GM21390 (cell line): ENCODE results near the gene HMGB2.

Experiments
- ATAC-seq: cut with Tn5 transposase; IDR thresholded peaks from one replicate; pipeline ENCODE4 v1.9.1; 2021; ENCODE audit not compliant: unreplicated experiment

Gene HMGB2

GRCh38 chr4:173334085-173334890, at the start of gene HMGB2:
Gene HMGB2, minus strand, starts transcription at chr4:173334358. Its CDS starts 709 bp downstream, at chr4:173333649.
- peak; percentile 89 for ATAC-seq

GRCh38 chr4:173382349-173382748, 48.2 kb upstream of the HMGB2 start:
- ATAC-seq, result no peak

- ATAC-seq, result no peak
Observed at GRCh38 chr4:173381610-173382009, 47.5 kb upstream of the HMGB2 start.

- ATAC-seq, result no peak
Observed at GRCh38 chr4:173380987-173381386, 46.8 kb upstream of the HMGB2 start.

GRCh38 chr4:173379929-173380328, 45.8 kb upstream of the HMGB2 start:
- ATAC-seq, result no peak

- no peak for ATAC-seq
Observed at GRCh38 chr4:173374588-173374987, 40.4 kb upstream of the HMGB2 start.

GRCh38 chr4:173371292-173372192, 37.4 kb upstream of the HMGB2 start:
- peak; percentile 19 for ATAC-seq

GRCh38 chr4:173370477-173371291, 36.5 kb upstream of the HMGB2 start, which contains the start of gene SAP30:
Gene SAP30, plus strand, starts transcription at chr4:173370954. Its CDS starts 229 bp downstream, at chr4:173371183.
- ATAC-seq, result peak; percentile 68

GRCh38 chr4:173370130-173370476, 35.9 kb upstream of the HMGB2 start:
- no peak for ATAC-seq

GRCh38 chr4:173367946-173368345, 33.8 kb upstream of the HMGB2 start:
- ATAC-seq, result no peak

GRCh38 chr4:173367285-173367684, 33.1 kb upstream of the HMGB2 start:
- peak; percentile 8 for ATAC-seq

GRCh38 chr4:173365359-173365996, 31.3 kb upstream of the HMGB2 start:
- ATAC-seq, result no peak

- ATAC-seq, result no peak
Observed at GRCh38 chr4:173362666-173363065, 28.5 kb upstream of the HMGB2 start.

- no peak for ATAC-seq
Observed at GRCh38 chr4:173360587-173361221, 26.5 kb upstream of the HMGB2 start.

GRCh38 chr4:173357939-173358338, 23.8 kb upstream of the HMGB2 start:
- ATAC-seq, result no peak

GRCh38 chr4:173347467-173347866, 13.3 kb upstream of the HMGB2 start:
- ATAC-seq, result no peak

GRCh38 chr4:173346074-173346473, 11.9 kb upstream of the HMGB2 start:
- no peak for ATAC-seq

- no peak for ATAC-seq
Observed at GRCh38 chr4:173345648-173346047, 11.5 kb upstream of the HMGB2 start.

GRCh38 chr4:173343832-173344397, 9.8 kb upstream of the HMGB2 start:
- ATAC-seq, result no peak

GRCh38 chr4:173337463-173337862, 3.3 kb upstream of the HMGB2 start:
- ATAC-seq, result no peak
